Mesodermal cell (in vitro differentiated cells): Measurements from ENCODE around the gene TACR2.

Source experiments
- H3K27ac ChIP-seq: 2 replicates; pipeline ENCODE4 v1.7.0; 2013; ENCODE audit warnings: mild to moderate bottlenecking, low read depth, low read length, moderate library complexity; ENCODE audit not compliant: severe bottlenecking
- H3K36me3 ChIP-seq: 2 replicates; pipeline ENCODE4 v1.7.1; 2013; ENCODE audit warnings: mild to moderate bottlenecking, low read length, moderate library complexity; ENCODE audit not compliant: control insufficient read depth, insufficient read depth
- H3K4me1 ChIP-seq: one replicate; pipeline ENCODE4 v1.7.1; 2013; ENCODE audit warnings: mild to moderate bottlenecking, low read length; ENCODE audit not compliant: insufficient read depth, control insufficient read depth, poor library complexity, severe bottlenecking
- H3K4me3 ChIP-seq: 2 replicates; pipeline ENCODE4 v1.7.0; 2013; ENCODE audit warnings: low read length, control low read depth, mild to moderate bottlenecking; ENCODE audit not compliant: insufficient read depth, poor library complexity, severe bottlenecking; ENCODE audit errors: extremely low read depth
- H3K9me3 ChIP-seq: 2 replicates; pipeline ENCODE4 v1.7.1; 2013; ENCODE audit warnings: mild to moderate bottlenecking, low read length, moderate library complexity; ENCODE audit not compliant: control insufficient read depth
- WGBS, 2 experiments: methylation state at CpG; one replicate each; pipeline ENCODE4 v1.1.5; 2013; ENCODE audit warnings: missing lambda C conversion rate in 2 of 2; ENCODE audit not compliant: insufficient coverage in 2 of 2; 5-methylcytosine and 5-hydroxymethylcytosine counted together

The TACR2 gene

GRCh38 chr10:69402386-69402785 lies 14.3 kb downstream of the TACR2 start:
- H3K4me3 ChIP-seq, result no peak overlapping the region
- WGBS, 2 experiments, result 92 to 100% methylated on average over 2 to 3 of the region's 6 CpGs
- peaks cover 4% of the 10 kb centered on the region for H3K4me1 ChIP-seq
- H3K9me3 ChIP-seq, result no peaks in the 10 kb centered on the region
- no peak overlapping the region for H3K27ac ChIP-seq
- peaks cover 63% of the 10 kb centered on the region for H3K36me3 ChIP-seq

GRCh38 chr10:69401416-69401815 lies 15.3 kb downstream of the TACR2 start:
- Histone ChIP-seq H3K4me3 (no peak overlapping the region), H3K27ac (no peak overlapping the region), H3K4me1 (peaks cover 4% of the 10 kb centered on the region), H3K9me3 (no peaks in the 10 kb centered on the region), H3K36me3 (peaks cover 73% of the 10 kb centered on the region)
- 94 to 97% methylated on average over 11 of the region's 11 CpGs for WGBS, 2 experiments

- no peak overlapping the region for H3K27ac ChIP-seq
- H3K36me3 ChIP-seq, result peaks cover 76% of the 10 kb centered on the region
- H3K4me3 ChIP-seq, result no peak overlapping the region
- WGBS, 2 experiments, result 94 to 96% methylated on average over 11 to 23 of the region's 23 CpGs
- no peaks in the 10 kb centered on the region for H3K9me3 ChIP-seq
- no peaks in the 10 kb centered on the region for H3K4me1 ChIP-seq
These were observed 15.8 kb downstream of the TACR2 start for GRCh38 chr10:69400936-69401335.

GRCh38 chr10:69398466-69398865 lies 18.3 kb downstream of the TACR2 start:
- 94 to 97% methylated on average over 16 of the region's 16 CpGs for WGBS, 2 experiments
- Histone ChIP-seq H3K4me1 (no peaks in the 10 kb centered on the region), H3K27ac (no peak overlapping the region), H3K36me3 (peaks cover 86% of the 10 kb centered on the region), H3K4me3 (no peak overlapping the region), H3K9me3 (no peaks in the 10 kb centered on the region)

- Histone ChIP-seq H3K4me3 (no peak overlapping the region), H3K4me1 (no peaks in the 10 kb centered on the region), H3K36me3 (peaks cover 86% of the 10 kb centered on the region), H3K9me3 (no peaks in the 10 kb centered on the region), H3K27ac (no peak overlapping the region)
- no CpG with 5 or more reads among the region's 1 CpG for WGBS, 2 experiments
These were observed 18.7 kb downstream of the TACR2 start for GRCh38 chr10:69397972-69398371.

GRCh38 chr10:69394020-69394419 lies 22.7 kb downstream of the TACR2 start:
- no peaks in the 10 kb centered on the region for H3K9me3 ChIP-seq
- H3K27ac ChIP-seq, result no peak overlapping the region
- peaks cover 11% of the 10 kb centered on the region for H3K4me1 ChIP-seq
- 100% methylated on average over 1 of the region's 1 CpG for WGBS, 2 experiments
- H3K4me3 ChIP-seq, result no peak overlapping the region
- H3K36me3 ChIP-seq, result peaks cover 86% of the 10 kb centered on the region

- H3K27ac ChIP-seq, result no peak overlapping the region
- no peaks in the 10 kb centered on the region for H3K9me3 ChIP-seq
- peaks cover 86% of the 10 kb centered on the region for H3K36me3 ChIP-seq
- H3K4me1 ChIP-seq, result peaks cover 11% of the 10 kb centered on the region
- 5 to 8% methylated on average over 5 to 6 of the region's 7 CpGs for WGBS, 2 experiments
- no peak overlapping the region for H3K4me3 ChIP-seq
These were observed 24.2 kb downstream of the TACR2 start for GRCh38 chr10:69392481-69393000.

DNA sequence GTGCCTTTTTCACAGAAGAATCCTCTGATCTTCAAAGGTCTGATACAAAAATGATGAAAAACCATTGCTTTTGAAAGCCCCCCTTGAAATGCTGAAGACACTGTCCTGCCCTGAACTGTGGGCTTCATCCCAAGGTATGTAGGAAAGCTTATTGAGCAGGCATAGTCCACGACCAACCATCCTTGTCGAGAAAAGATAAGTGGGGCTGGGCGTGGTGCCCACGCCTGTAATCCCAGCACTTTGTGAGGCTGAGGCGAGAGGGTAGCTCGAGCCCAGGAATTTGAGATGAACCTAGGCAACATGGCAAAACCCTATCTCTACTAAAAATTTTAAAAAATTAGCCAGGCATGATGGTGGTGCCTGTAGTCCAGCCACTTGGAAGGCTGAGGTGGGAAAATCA lies 25.6 kb downstream of the TACR2 start:
- H3K9me3 ChIP-seq, result no peaks in the 10 kb centered on the region
- H3K27ac ChIP-seq, result no peak overlapping the region
- WGBS, 2 experiments, result 80 to 86% methylated on average over 1 to 6 of the region's 6 CpGs
- H3K36me3 ChIP-seq, result peaks cover 86% of the 10 kb centered on the region
- H3K4me1 ChIP-seq, result peaks cover 11% of the 10 kb centered on the region
- no peak overlapping the region for H3K4me3 ChIP-seq

DNA sequence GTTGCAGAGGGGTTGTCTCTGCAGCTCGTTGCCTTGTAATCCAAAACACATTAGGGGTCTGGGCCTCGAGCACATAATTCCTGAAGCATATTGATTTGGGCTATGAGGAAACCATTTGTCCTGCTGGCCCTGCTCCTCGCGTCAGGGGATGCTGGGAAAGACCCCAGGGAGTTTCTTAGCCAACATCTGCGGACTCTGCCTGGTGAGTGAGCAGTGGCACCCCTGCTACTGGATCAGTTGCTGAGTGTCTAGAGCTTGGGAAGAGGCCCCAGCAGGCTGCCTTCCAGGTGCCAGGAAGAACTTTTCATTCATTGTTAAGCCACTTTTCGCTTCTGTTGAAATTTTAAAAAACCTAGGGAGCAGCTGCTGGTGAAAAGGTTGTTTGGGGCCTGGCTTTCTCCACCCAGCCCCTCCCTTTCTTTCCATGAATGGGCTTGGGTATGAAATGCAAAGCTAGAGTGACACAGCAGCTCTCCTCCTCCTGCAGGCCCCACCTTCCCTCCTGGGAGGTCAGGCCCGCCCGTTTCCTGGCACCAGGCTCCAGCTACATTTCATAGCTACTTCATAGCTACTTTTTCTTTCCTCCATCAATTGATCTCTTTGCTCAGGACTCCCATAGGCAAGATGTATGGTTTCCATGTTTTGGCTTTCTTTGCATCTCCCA lies 26.8 kb downstream of the TACR2 start:
- no peaks in the 10 kb centered on the region for H3K9me3 ChIP-seq
- H3K4me1 ChIP-seq, result peaks cover 11% of the 10 kb centered on the region
- no peak overlapping the region for H3K4me3 ChIP-seq
- H3K27ac ChIP-seq, result no peak overlapping the region
- 47 to 68% methylated on average over 6 to 8 of the region's 8 CpGs for WGBS, 2 experiments
- peaks cover 89% of the 10 kb centered on the region for H3K36me3 ChIP-seq

DNA sequence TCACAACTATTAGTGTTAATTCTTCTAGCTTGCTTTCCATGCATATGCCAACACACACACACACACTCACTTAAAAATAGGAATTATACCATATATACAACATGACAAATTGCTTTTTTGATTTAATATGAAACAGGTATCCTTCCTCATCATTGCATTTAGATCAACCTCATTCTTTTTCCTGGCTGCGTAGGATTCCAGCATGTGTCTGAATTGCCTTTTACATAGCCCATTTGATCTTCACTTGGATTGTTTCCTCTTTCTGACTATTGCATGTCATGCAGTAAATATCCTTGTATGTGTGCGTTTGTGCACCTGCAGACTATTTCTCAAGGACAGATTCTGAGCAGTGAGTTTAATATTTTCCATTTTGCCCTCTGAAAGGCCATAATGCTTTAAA lies 28.2 kb downstream of the TACR2 start:
- H3K9me3 ChIP-seq, result no peaks in the 10 kb centered on the region
- peaks cover 13% of the 10 kb centered on the region for H3K4me1 ChIP-seq
- peaks cover 89% of the 10 kb centered on the region for H3K36me3 ChIP-seq
- no peak overlapping the region for H3K27ac ChIP-seq
- no peak overlapping the region for H3K4me3 ChIP-seq
- 100% methylated on average over 1 to 2 of the region's 2 CpGs for WGBS, 2 experiments

DNA sequence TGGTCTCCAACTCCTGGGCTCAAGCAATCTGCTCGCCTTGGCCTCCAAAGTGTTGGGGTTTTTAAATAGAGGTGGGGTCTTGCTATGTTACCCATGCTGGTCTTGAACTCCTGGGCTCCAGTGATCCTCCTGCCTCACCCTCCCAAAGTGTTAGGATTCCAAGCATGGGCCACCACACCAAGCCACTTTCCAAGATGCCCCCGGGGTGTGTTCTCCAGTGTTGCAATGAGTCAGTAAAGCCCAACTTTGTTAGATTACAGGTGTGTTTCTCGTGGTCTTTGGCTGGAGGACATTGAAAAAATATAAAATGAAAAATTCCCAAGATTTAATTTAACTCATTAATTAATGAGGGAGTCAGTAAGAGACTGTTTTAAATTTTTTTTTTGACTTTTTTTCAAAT lies 29.2 kb downstream of the TACR2 start:
- peaks cover 92% of the 10 kb centered on the region for H3K36me3 ChIP-seq
- no peak overlapping the region for H3K4me3 ChIP-seq
- H3K4me1 ChIP-seq, result peaks cover 16% of the 10 kb centered on the region
- WGBS, 2 experiments, result 100% methylated on average over 1 of the region's 3 CpGs; no CpG with 5 or more reads in 1 of the 2 experiments
- no peaks in the 10 kb centered on the region for H3K9me3 ChIP-seq
- no peak overlapping the region for H3K27ac ChIP-seq
